ENCODE data around the gene FNIP1.
A peak's percentile ranks its signal among the peaks of the same experiment; 100 is the strongest.
"Not testable (repeated sequence)": the region's sequence is repeated elsewhere in the genome, so short reads cannot be mapped to it uniquely, and the experiment has no call there.

FNIP1 gene

GRCh38 chr5:131796793-131797693 lies at the start of gene FNIP1:
TSS of gene FNIP1 (minus strand) at chr5:131797017. CDS start at chr5:131796921, 96 bp downstream.
- in situ Hi-C loops (cut with MboI; ENCODE audit: low pct_unique_long_range_greater_than_20kb, low sequenced_read_pairs), result no loop called here

GRCh38 chr5:131846536-131846935 lies 49.7 kb upstream of the FNIP1 start:
- no peak for DNase-seq
- in situ Hi-C loops (cut with MboI; ENCODE audit: low pct_unique_long_range_greater_than_20kb, low sequenced_read_pairs), result no loop called here

More at GRCh38 chr5:131796793-131797693, at the start of gene FNIP1:
- DNase-seq, result peak; percentile 98

GRCh38 chr5:131845828-131846227 lies 49.0 kb upstream of the FNIP1 start:
- in situ Hi-C loops (cut with MboI; ENCODE audit: low pct_unique_long_range_greater_than_20kb, low sequenced_read_pairs), result no loop called here
- DNase-seq, result no peak

- DNase-seq; in situ Hi-C loops (cut with MboI; ENCODE audit: low pct_unique_long_range_greater_than_20kb, low sequenced_read_pairs): not testable (repeated sequence)
Observed at GRCh38 chr5:131842971-131843370, 46.2 kb upstream of the FNIP1 start.

GRCh38 chr5:131832702-131833101 lies 35.9 kb upstream of the FNIP1 start:
- DNase-seq; in situ Hi-C loops (cut with MboI; ENCODE audit: low pct_unique_long_range_greater_than_20kb, low sequenced_read_pairs): not testable (repeated sequence)

GRCh38 chr5:131825404-131826013 lies 28.7 kb upstream of the FNIP1 start:
- in situ Hi-C loops (cut with MboI; ENCODE audit: low pct_unique_long_range_greater_than_20kb, low sequenced_read_pairs), result no loop called here
- DNase-seq, result no peak

- in situ Hi-C loops (cut with MboI; ENCODE audit: low pct_unique_long_range_greater_than_20kb, low sequenced_read_pairs), result loop anchor here (25.0 kb wide), 1 partner anchor 188 kb away; the partner anchor contains the start of gene ACSL6
- no peak for DNase-seq
Observed at GRCh38 chr5:131824631-131825030, 27.8 kb upstream of the FNIP1 start.

- no peak for DNase-seq
- in situ Hi-C loops (cut with MboI; ENCODE audit: low pct_unique_long_range_greater_than_20kb, low sequenced_read_pairs), result loop anchor here (25.0 kb wide), 1 partner anchor 191 kb away; the partner anchor contains the start of gene ACSL6
Observed at GRCh38 chr5:131821221-131821620, 24.4 kb upstream of the FNIP1 start.

GRCh38 chr5:131818001-131818724 lies 21.3 kb upstream of the FNIP1 start:
- no peak for DNase-seq
- in situ Hi-C loops (cut with MboI; ENCODE audit: low pct_unique_long_range_greater_than_20kb, low sequenced_read_pairs), result loop anchor here (25.0 kb wide), 1 partner anchor 194 kb away; the partner anchor contains the start of gene ACSL6

GRCh38 chr5:131814990-131815389 lies 18.2 kb upstream of the FNIP1 start:
- no peak for DNase-seq
- in situ Hi-C loops (cut with MboI; ENCODE audit: low pct_unique_long_range_greater_than_20kb, low sequenced_read_pairs), result loop anchor here (25.0 kb wide), 1 partner anchor 197 kb away; the partner anchor contains the start of gene ACSL6

- no peak for DNase-seq
- in situ Hi-C loops (cut with MboI; ENCODE audit: low pct_unique_long_range_greater_than_20kb, low sequenced_read_pairs), result loop anchor here (25.0 kb wide), 1 partner anchor 200 kb away; the partner anchor contains the start of gene ACSL6
Observed at GRCh38 chr5:131812371-131813160, 15.7 kb upstream of the FNIP1 start.

GRCh38 chr5:131810510-131811249 lies 13.9 kb upstream of the FNIP1 start:
- DNase-seq, result peak; percentile 52

GRCh38 chr5:131795879-131796792 lies 681 bp downstream of the FNIP1 start:
- in situ Hi-C loops (cut with MboI; ENCODE audit: low pct_unique_long_range_greater_than_20kb, low sequenced_read_pairs), result no loop called here
- DNase-seq, result peak; percentile 46

More at GRCh38 chr5:131810510-131811249, 13.9 kb upstream of the FNIP1 start:
- in situ Hi-C loops (cut with MboI; ENCODE audit: low pct_unique_long_range_greater_than_20kb, low sequenced_read_pairs), result loop anchor here (25.0 kb wide), 1 partner anchor 202 kb away; the partner anchor contains the start of gene ACSL6

- DNase-seq, result peak; percentile 32
- in situ Hi-C loops (cut with MboI; ENCODE audit: low pct_unique_long_range_greater_than_20kb, low sequenced_read_pairs), result no loop called here
Observed at GRCh38 chr5:131795228-131795627, 1.6 kb downstream of the FNIP1 start.

- in situ Hi-C loops (cut with MboI; ENCODE audit: low pct_unique_long_range_greater_than_20kb, low sequenced_read_pairs), result no loop called here
- DNase-seq, result peak; percentile 68
Observed at GRCh38 chr5:131794586-131794985, 2.2 kb downstream of the FNIP1 start.

GRCh38 chr5:131792896-131793295 lies 3.9 kb downstream of the FNIP1 start:
- no peak for DNase-seq
- in situ Hi-C loops (cut with MboI; ENCODE audit: low pct_unique_long_range_greater_than_20kb, low sequenced_read_pairs), result no loop called here

GRCh38 chr5:131791866-131792265 lies 5.0 kb downstream of the FNIP1 start:
- DNase-seq, result no peak
- in situ Hi-C loops (cut with MboI; ENCODE audit: low pct_unique_long_range_greater_than_20kb, low sequenced_read_pairs), result no loop called here

Measured in KBM-7 (cell line).